ENCODE results near the gene EIF2D.
"Not testable (repeated sequence)": the region's sequence is repeated elsewhere in the genome, so short reads cannot be mapped to it uniquely, and the experiment has no call there.

The EIF2D gene

GRCh38 chr1:206635080-206635977, 23.1 kb upstream of the EIF2D start, which contains the start of gene DYRK3:
DYRK3 (plus strand) TSS chr1:206635536; CDS start chr1:206635704, 168 bp downstream.
- DNase-seq = peak; percentile 97

DNA sequence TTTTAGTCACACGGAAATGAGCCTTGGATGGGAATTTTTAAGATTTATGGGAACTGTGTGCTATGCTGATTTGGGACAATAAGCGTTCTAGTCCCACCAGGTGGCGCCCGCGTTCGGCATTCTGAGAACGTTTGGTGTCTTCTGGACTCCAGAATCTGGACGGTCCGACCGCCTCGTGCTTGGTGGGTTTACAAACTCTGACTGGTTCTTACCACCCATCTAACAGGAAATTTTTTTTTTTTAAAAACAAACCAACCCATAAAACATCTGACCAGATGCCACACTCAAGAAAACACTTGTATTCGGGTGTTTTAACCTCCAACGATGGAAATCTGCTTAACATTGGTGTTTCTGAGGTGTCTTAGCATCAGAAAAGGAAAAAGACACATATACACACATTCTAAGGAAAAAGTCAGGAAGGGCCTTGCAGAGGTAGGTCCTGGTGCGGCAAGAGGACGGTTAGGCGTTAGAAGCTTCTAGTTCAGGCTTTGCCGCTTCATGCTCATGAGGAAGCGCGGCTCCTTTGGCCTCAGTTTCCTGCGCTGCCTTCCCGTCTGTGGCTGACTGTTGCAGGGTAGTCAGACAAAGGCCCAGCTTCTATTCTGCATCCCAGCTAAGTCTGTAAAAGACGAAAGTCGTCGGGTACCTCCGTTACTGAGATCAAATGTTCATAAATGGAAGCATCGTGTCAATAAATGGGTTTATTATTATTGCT, 22.3 kb upstream of the EIF2D start:
- DNase-seq = peak; percentile 83

GRCh38 chr1:206633708-206634121, 21.4 kb upstream of the EIF2D start:
- DNase-seq = no peak

DNA sequence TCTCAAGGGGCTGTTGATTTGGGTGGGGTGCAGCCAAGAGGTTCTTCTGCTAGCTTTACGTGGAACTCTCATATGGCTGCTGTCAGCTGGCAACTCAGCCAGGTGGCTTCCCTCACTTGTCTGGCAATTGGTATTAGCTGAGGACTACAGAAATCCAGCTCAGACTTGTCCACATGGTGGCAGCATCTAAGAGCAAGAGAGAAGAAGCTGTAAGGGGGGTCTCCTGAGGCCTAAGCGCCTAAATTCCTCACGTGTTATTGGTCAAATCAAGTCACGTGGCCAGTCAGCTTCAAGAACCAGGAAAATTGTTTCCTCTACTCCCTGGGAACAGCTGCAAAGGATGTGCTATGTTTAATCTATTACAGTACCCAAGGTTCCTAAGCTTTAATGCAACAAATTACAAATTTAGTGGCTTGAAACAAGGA, 18.8 kb upstream of the EIF2D start:
- peak; percentile 55 for DNase-seq

- DNase-seq = no peak
Observed at GRCh38 chr1:206628916-206629315, 16.7 kb upstream of the EIF2D start.

- not testable (repeated sequence) for DNase-seq
Observed at GRCh38 chr1:206626396-206626795, 14.1 kb upstream of the EIF2D start.

DNA sequence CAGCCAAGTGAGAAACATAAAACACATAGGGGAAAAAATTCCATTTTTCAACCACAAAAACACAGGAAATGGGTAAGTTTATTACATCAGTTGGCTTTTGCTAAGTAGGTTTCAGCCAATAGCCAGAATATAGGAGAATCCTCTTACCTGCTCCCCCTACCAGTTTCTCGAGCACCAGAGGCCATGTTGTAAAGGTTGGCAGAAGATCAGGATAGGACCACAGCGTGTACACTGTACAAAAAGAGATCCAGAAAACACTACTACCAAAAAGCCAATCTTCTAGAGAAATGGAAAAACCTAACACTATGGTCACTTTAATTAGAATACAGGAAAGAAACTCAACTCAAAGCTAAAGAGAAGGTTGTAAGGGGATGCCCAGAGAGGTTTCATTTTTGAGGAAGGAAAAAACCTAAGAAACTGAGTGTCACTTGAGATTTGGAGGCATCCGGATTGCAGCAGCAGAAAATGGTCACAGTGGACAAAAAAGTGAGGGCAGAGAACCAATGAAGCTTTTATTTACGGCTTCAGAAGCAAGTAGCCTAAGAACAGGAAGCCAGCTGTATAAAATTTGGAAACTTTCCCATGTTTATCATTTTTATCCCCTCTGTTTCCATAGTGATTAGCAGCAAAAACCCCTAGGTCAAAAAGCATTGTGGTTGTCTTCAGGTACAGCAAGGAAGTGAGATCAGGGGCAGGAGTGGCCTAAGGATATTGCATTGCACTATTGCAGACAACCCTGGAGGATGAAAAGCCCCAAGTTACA, 2.9 kb downstream of the EIF2D start:
- DNase-seq = peak; percentile 57

- DNase-seq = peak; percentile 76
Observed at GRCh38 chr1:206608108-206608698, 4.1 kb downstream of the EIF2D start.

DNA sequence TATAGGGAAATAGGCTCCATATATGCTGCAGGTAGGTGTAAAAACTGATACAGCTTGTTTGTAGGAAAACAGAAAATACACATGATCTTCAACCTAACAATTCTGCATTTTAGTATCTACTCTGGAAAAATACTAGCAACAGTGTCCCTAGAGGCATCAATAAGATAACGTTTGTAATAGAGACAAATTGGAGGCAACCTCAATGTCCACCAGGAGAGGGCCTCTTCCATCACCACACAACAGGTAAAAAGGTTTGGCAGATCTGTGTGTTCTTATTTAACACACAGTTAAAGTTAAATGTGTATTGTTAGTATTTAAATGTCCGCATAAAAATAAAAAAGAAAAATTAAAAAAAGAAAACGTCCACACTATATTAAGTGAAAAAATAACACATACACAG, 5.4 kb downstream of the EIF2D start:
- peak; percentile 41 for DNase-seq

DNA sequence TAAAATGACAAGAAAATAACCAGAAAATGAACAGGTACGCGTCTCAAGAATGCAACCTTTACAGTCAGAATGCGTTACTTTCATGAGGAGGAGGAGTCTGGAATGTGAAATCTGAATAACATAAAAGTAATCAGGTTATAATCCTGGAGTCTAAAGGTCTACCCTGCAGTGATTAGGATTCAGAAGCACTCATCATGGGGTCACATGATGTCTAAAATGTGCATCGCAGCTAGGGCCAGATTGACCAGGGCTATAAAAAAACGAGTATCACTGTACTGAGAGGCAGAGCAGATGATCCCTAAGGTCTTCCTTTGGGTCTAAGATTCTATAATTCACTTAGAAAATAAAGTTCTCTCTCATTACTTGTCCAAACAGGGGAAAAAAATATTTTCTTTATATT, 7.4 kb downstream of the EIF2D start:
- no peak for DNase-seq

DNA sequence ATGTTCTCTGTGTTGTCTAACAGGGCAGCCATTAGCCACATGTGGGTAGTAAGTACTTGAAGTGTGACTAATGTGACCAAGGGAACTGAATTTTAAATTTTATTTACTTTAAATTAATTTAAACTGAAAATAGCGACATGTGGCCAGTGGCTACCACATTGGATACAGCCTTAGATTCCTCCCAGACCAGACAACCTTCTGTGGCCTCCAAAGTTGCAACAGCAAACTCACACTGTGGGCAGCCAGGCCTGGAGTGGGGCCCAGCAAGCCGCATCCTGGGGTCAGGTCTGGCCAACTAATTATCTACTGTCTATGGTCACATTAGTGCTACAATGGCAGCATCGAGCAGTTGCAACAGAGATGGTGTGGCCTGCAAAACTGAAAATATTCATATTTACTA, 11.7 kb downstream of the EIF2D start:
- DNase-seq = no peak

GRCh38 chr1:206596319-206596666, 16.0 kb downstream of the EIF2D start:
- DNase-seq = no peak

DNA sequence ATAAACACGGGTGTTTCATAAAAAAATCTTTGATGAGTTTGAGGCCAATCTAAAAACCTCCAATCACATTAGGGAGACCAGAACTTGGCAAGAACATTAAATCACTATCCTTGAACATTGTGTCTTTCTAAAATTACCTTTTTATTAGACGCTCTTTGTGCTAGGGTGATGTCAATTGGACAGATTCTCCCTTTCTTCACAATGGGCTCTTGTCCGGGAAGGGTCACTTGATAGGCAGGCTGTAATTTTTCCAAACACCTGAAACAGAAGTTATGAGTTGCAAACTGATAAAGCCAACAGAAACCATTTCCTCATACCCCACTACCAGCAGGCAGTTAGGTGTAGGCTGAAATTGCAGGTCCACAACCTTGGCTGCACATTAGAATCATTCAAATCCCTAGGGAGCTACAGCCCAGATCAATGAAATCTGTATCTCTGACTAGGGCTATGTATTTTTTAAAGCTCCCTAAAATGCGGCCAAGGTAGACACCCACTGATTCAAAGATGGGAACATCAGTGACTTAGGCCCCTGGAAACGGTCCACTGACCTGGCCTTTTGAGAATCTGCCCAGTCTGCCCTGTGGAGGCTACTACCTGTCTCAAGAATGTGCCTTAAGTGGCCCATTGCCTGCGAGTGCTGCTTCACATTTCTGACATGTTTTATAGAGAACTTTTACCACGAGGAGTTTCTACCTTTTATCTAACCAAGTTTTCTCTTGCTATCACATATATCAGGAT, 16.5 kb downstream of the EIF2D start:
- no peak for DNase-seq

DNA sequence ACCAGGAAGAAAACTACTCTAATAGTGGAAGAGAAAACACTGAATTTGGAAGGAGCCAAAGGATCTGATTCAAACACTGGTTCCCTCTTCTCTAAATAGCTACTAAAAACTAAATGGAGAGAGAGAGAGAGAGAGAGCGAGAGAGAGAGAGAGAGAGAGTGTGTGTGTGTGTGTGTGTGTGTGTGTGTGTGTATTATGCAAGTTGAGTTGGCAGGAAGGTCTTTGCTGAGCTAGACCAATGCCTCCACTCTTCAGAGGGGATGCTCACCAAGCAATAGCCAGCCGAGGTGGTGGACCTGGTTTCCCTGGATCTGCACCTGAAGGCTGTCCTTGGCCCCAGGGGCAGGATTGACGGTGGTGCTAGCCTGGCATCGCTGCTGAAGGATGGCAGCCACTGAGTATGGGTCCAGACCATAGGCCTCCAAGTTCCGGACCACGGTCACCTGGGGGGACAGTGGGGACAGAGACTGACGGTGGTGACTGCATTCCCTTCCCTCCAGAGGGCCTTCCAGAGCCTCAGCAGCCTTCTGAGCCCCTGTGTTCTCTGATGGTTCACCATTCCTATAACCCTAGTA, 18.8 kb downstream of the EIF2D start:
- DNase-seq = no peak

GRCh38 chr1:206591696-206592095, 20.6 kb downstream of the EIF2D start:
- DNase-seq = no peak

DNA sequence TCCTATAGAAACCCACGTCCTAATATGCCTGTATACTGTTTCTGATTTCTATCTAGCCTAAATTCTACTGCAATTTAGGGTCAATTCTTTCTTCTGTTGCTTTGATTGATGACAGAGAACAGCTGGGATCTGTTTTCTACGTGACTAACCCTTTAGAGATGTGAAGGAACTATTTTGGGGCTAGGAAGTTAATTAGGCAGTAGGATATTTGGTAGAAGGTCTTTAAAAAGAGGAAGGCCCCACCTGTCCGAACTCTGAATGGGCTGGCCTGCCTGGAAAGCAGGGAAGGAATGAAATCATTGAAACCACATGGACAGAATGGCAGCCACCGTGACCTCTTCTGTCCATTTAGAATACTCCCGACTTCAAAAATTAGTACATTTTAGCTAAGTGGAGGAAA, 21.0 kb downstream of the EIF2D start:
- no peak for DNase-seq

DNA sequence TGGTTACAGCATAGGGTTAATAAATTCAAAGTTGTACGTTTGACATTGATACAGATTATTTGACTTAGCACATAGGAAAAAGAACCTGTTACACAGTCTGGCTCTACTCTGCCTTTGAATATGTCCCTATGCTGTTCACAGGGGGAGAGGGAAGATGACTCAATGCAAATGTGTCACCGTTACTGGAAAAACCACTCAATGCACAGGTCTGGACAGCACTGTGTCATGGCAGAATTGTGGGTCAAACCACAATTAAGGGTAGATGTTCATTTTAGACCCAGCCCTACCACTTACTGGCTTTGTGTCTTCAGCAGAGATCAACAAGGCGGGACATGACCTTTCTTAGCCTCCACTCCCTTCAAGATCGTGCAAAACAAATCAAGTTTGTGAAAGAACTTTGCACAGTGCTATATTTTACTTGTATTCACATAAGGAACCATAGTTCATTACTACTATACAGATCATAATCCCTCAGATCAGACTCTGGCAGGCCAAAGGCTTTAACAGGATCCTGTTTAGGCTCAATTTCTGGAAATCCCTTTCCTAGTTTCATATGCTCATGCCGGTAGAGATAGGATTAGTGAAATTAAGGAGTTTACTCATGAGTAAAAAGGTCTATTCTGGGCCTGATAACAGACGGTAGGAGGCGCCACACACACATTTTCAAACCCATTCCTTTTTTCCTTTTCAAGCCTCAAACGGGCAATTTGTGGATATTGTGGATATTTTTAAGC, 22.1 kb downstream of the EIF2D start:
- DNase-seq = peak; percentile 96

- no peak for DNase-seq
Observed at GRCh38 chr1:206589206-206589605, 23.1 kb downstream of the EIF2D start.

DNA sequence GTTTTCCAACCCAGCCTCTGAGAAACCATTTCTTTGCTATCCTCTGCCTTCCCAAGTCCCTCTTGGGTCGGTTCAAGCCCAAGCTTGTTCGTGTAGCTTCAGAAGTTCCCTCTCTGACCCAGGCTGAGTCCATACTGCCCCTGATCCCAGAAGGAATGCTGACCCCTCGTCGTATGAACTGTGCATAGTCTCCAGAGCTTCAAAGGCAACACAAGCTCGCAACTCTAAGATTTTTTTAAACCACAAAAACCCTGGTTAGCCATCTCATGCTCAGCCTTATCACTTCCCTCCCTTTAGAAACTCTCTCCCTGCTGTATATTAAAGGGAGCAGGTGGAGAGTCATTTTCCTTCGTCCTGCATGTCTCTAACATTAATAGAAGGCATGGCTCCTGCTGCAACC, 23.8 kb downstream of the EIF2D start:
- DNase-seq = no peak

DNA sequence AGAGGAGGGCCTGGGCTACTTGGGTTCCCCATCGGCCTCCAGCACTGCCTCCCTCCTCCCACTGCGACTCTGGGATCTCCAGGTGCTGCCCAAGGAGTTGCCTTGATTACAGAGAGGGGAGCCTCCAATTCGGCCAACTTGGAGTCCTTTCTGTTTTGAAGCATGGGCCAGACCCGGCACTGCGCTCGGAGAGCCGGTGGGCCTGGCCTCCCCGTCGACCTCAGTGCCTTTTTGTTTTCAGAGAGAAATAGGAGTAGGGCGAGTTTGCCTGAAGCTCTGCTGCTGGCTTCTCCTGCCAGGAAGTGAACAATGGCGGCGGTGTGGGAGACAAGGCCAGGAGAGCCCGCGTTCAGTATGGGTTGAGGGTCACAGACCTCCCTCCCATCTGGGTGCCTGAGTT, 24.4 kb downstream of the EIF2D start:
- DNase-seq = no peak
